ENCODE results near the gene HIVEP2. TPM values are rescaled to one million over a fixed set of nuclear protein-coding genes. Genes with fewer than 3 reads are reported as not detected.

HIVEP2 gene
- total and polyA plus RNA-seq, 2 donors (not counting 3 experiments of a cell fraction or from before 2014, with no cell fraction given): 1.3 to 4.7 TPM

GRCh38 chr6:142903812-142904211 lies 41.2 kb downstream of the HIVEP2 start:
- H2AFZ ChIP-seq (ENCODE audit: low read depth, low read length): no peak overlapping the region
- ChIA-PET POLR2A (no interaction called here), CTCF (no interaction called here)
- no peaks in the 10 kb centered on the region for H4K20me1 ChIP-seq (replicated peaks; ENCODE audit: control insufficient read depth, extremely low read depth, insufficient read depth, low read length)
- FAIRE-seq (no peak), DNase-seq (ENCODE audit: low read depth, low spot score) (no peak)
- no peak overlapping the region for H3K27ac ChIP-seq (ENCODE audit: insufficient read depth, low read depth, low read length)
- peaks cover 10% of the 10 kb centered on the region for H3K4me1 ChIP-seq (ENCODE audit: control insufficient read depth, extremely low read depth, insufficient read depth, low read length)
- no TSS peak for BruUV-seq (replicated peaks)
- H3K4me2 ChIP-seq (ENCODE audit: insufficient read depth, low read length): no peak overlapping the region
- H3K4me3 ChIP-seq (replicated peaks in 1 of 3; ENCODE audit: insufficient read depth in 1 of 3, low read depth in 1 of 3, low read length in 3 of 3): no peak overlapping the region
- no peaks in the 10 kb centered on the region for H3K27me3 ChIP-seq (ENCODE audit: control insufficient read depth in 2 of 2, insufficient read depth in 2 of 2, low read length in 2 of 2)
- no peaks in the 10 kb centered on the region for H3K9me3 ChIP-seq (replicated peaks; ENCODE audit: control insufficient read depth, insufficient read depth, low read length)
- no peaks in the 10 kb centered on the region for H3K36me3 ChIP-seq (ENCODE audit: control insufficient read depth in 2 of 2, extremely low read depth in 1 of 2, insufficient read depth in 2 of 2, low read length in 2 of 2)
- no peak for TF ChIP-seq CTCF (IDR thresholded peaks at IDR 0.05; ENCODE audit: extremely low read depth in 1 of 2, insufficient read depth in 1 of 2, low read depth in 1 of 2, low read length in 2 of 2)
- no peak for TF ChIP-seq FOS (IDR thresholded peaks at IDR 0.05; ENCODE audit: borderline replicate concordance, insufficient read depth, low read length)
- no peak for TF ChIP-seq MYC (IDR thresholded peaks at IDR 0.05; ENCODE audit: low read depth, low read length)
- no peak for TF ChIP-seq POLR2A (IDR thresholded peaks at IDR 0.05; ENCODE audit: low read depth, low read length)
- dilution Hi-C loops (cut with MboI; ENCODE audit: extremely low pct_ligation_motif_present, low sequenced_read_pairs): no loop called here
- intact Hi-C loops (cut with micrococcal nuclease): no loop called here
- H3K9ac ChIP-seq (replicated peaks; ENCODE audit: extremely low read depth, insufficient read depth, low read length): no peak overlapping the region
- H3K9me1 ChIP-seq (replicated peaks; ENCODE audit: control insufficient read depth, extremely low read depth, insufficient read depth, low read length): no peaks in the 10 kb centered on the region
- H3K79me2 ChIP-seq (ENCODE audit: control insufficient read depth, insufficient read depth, low read length): no peaks in the 10 kb centered on the region

- H3K79me2 ChIP-seq (ENCODE audit: control insufficient read depth, insufficient read depth, low read length): no peaks in the 10 kb centered on the region
- peak; percentile 80 for FAIRE-seq
- H3K9ac ChIP-seq (replicated peaks; ENCODE audit: extremely low read depth, insufficient read depth, low read length): no peak overlapping the region
- no peaks in the 10 kb centered on the region for H3K9me1 ChIP-seq (replicated peaks; ENCODE audit: control insufficient read depth, extremely low read depth, insufficient read depth, low read length)
- peak; percentile 80 for DNase-seq (ENCODE audit: low read depth, low spot score)
- no peaks in the 10 kb centered on the region for H4K20me1 ChIP-seq (replicated peaks; ENCODE audit: control insufficient read depth, extremely low read depth, insufficient read depth, low read length)
- intact Hi-C loops (cut with micrococcal nuclease): no loop called here
- H2AFZ ChIP-seq (ENCODE audit: low read depth, low read length): no peak overlapping the region
- ChIA-PET POLR2A (no interaction called here), CTCF (interaction anchor here (1.1 kb wide), 1 partner anchor 21 kb away, joined by 3 read pairs; no protein-coding TSS in a partner anchor)
- TF ChIP-seq GATA2 (IDR thresholded peaks at IDR 0.05; ENCODE audit: insufficient read depth, insufficient read length, low read depth, low read length) (peak; percentile 69), POLR2AphosphoS5 (IDR thresholded peaks at IDR 0.05; ENCODE audit: insufficient read depth, low read depth, low read length) (peak; percentile 34), CTCF (IDR thresholded peaks at IDR 0.05; ENCODE audit: extremely low read depth in 1 of 2, insufficient read depth in 1 of 2, low read depth in 1 of 2, low read length in 2 of 2) (no peak), EZH2 (IDR thresholded peaks at IDR 0.05; ENCODE audit: borderline replicate concordance, low read depth, low read length, severe bottlenecking) (no peak), FOS (IDR thresholded peaks at IDR 0.05; ENCODE audit: borderline replicate concordance, insufficient read depth, low read length) (peak; percentile 45), JUN (IDR thresholded peaks at IDR 0.05; ENCODE audit: borderline replicate concordance, insufficient read depth, insufficient read length, low read depth) (no peak), MAX (IDR thresholded peaks at IDR 0.05; ENCODE audit: insufficient read depth, insufficient read length) (no peak), POLR2A (IDR thresholded peaks at IDR 0.05; ENCODE audit: low read depth, low read length) (no peak), MYC (IDR thresholded peaks at IDR 0.05; ENCODE audit: low read depth, low read length) (no peak)
- H3K4me3 ChIP-seq (replicated peaks in 1 of 3; ENCODE audit: insufficient read depth in 1 of 3, low read depth in 1 of 3, low read length in 3 of 3): no peak overlapping the region
- H3K36me3 ChIP-seq (ENCODE audit: control insufficient read depth in 2 of 2, extremely low read depth in 1 of 2, insufficient read depth in 2 of 2, low read length in 2 of 2): no peaks in the 10 kb centered on the region
- no TSS peak for BruUV-seq (replicated peaks)
- H3K4me1 ChIP-seq (ENCODE audit: control insufficient read depth, extremely low read depth, insufficient read depth, low read length): peaks cover 10% of the 10 kb centered on the region
- dilution Hi-C loops (cut with MboI; ENCODE audit: extremely low pct_ligation_motif_present, low sequenced_read_pairs): no loop called here
- H3K9me3 ChIP-seq (replicated peaks; ENCODE audit: control insufficient read depth, insufficient read depth, low read length): no peaks in the 10 kb centered on the region
- H3K27ac ChIP-seq (ENCODE audit: insufficient read depth, low read depth, low read length): no peak overlapping the region
- H3K27me3 ChIP-seq (ENCODE audit: control insufficient read depth in 2 of 2, insufficient read depth in 2 of 2, low read length in 2 of 2): no peaks in the 10 kb centered on the region
- H3K4me2 ChIP-seq (ENCODE audit: insufficient read depth, low read length): peak overlapping the region; percentile 35
Observed at GRCh38 chr6:142902636-142903053, 42.3 kb downstream of the HIVEP2 start.
